HepG2 (cell line): ENCODE results near the gene SEMA5B.

ENCODE experiments used
- FOXP1 ChIP-seq, 2 experiments: fragments of 450-650 bp in 1 of 2; IDR thresholded peaks; 2 replicates each; pipeline ENCODE4 v1.6.1; 2017 to 2018; ENCODE audit warnings: antibody characterized with exemption in 1 of 2
- MEIS2 ChIP-seq: sonication (generic); formaldehyde crosslinking; IDR thresholded peaks from 2 replicates; pipeline ENCODE4 v1.9.0; 2021; ENCODE audit warnings: mild to moderate bottlenecking, missing genetic modification reagents
- NFKBIZ ChIP-seq: IDR thresholded peaks from 2 replicates; pipeline ENCODE4 v1.6.1; 2018; ENCODE audit warnings: missing genetic modification reagents, missing compliant biosample characterization
- POLR2AphosphoS5 ChIP-seq: IDR thresholded peaks from 2 replicates; pipeline ENCODE4 v1.6.1; 2012; ENCODE audit warnings: low read depth, low read length
- SMARCE1 ChIP-seq: fragments of 450-650 bp; IDR thresholded peaks from 2 replicates; pipeline ENCODE4 v1.6.1; 2017; ENCODE audit warnings: borderline replicate concordance
- SSRP1 ChIP-seq: IDR thresholded peaks from 2 replicates; pipeline ENCODE4 v1.6.1; 2016; ENCODE audit warnings: control low read depth
- ZSCAN20 ChIP-seq: sonication (generic); formaldehyde crosslinking; IDR thresholded peaks from 2 replicates; pipeline ENCODE4 v1.4.0; 2020; ENCODE audit warnings: missing genetic modification reagents, mild to moderate bottlenecking, borderline replicate concordance
- TF ChIP-seq, protein P1 (sequence below): sonication (generic); formaldehyde crosslinking; IDR thresholded peaks from 2 replicates; pipeline ENCODE4 v1.8.1; 2022; ENCODE audit warnings: low read depth, mild to moderate bottlenecking, missing genetic modification reagents
- TF ChIP-seq, protein P2 (sequence below), 2 experiments: IDR thresholded peaks; 2 replicates each; pipeline ENCODE4 v1.6.1; 2011 to 2012; ENCODE audit warnings: low read length in 2 of 2, borderline replicate concordance in 1 of 2, low read depth in 1 of 2, mild to moderate bottlenecking in 1 of 2, moderate library complexity in 1 of 2

DNA sequence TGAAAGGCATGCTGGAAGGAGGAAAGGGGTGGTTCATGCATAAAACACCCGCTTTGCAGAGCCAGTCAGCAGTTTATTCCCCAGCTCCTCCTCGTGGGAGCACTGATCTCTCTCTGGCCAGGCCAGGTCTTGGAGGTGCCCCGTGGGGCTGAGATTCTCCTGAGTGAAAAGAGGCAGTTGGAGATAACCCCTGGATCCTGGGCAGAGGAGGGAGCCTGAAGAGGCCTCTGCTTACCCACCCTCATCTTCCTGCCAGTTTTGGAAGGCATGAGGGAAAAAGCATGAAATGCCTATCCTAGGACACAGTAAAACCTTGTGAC, 108.3 kb downstream of the SEMA5B start:
- TF ChIP-seq, protein P1, sequence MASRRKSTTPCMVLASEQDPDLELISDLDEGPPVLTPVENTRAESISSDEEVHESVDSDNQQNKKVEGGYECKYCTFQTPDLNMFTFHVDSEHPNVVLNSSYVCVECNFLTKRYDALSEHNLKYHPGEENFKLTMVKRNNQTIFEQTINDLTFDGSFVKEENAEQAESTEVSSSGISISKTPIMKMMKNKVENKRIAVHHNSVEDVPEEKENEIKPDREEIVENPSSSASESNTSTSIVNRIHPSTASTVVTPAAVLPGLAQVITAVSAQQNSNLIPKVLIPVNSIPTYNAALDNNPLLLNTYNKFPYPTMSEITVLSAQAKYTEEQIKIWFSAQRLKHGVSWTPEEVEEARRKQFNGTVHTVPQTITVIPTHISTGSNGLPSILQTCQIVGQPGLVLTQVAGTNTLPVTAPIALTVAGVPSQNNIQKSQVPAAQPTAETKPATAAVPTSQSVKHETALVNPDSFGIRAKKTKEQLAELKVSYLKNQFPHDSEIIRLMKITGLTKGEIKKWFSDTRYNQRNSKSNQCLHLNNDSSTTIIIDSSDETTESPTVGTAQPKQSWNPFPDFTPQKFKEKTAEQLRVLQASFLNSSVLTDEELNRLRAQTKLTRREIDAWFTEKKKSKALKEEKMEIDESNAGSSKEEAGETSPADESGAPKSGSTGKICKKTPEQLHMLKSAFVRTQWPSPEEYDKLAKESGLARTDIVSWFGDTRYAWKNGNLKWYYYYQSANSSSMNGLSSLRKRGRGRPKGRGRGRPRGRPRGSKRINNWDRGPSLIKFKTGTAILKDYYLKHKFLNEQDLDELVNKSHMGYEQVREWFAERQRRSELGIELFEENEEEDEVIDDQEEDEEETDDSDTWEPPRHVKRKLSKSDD = no peak
- TF ChIP-seq, protein P2, sequence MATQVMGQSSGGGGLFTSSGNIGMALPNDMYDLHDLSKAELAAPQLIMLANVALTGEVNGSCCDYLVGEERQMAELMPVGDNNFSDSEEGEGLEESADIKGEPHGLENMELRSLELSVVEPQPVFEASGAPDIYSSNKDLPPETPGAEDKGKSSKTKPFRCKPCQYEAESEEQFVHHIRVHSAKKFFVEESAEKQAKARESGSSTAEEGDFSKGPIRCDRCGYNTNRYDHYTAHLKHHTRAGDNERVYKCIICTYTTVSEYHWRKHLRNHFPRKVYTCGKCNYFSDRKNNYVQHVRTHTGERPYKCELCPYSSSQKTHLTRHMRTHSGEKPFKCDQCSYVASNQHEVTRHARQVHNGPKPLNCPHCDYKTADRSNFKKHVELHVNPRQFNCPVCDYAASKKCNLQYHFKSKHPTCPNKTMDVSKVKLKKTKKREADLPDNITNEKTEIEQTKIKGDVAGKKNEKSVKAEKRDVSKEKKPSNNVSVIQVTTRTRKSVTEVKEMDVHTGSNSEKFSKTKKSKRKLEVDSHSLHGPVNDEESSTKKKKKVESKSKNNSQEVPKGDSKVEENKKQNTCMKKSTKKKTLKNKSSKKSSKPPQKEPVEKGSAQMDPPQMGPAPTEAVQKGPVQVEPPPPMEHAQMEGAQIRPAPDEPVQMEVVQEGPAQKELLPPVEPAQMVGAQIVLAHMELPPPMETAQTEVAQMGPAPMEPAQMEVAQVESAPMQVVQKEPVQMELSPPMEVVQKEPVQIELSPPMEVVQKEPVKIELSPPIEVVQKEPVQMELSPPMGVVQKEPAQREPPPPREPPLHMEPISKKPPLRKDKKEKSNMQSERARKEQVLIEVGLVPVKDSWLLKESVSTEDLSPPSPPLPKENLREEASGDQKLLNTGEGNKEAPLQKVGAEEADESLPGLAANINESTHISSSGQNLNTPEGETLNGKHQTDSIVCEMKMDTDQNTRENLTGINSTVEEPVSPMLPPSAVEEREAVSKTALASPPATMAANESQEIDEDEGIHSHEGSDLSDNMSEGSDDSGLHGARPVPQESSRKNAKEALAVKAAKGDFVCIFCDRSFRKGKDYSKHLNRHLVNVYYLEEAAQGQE (IDR thresholded peaks at IDR 0.05; ENCODE audit: borderline replicate concordance in 1 of 2, low read depth in 1 of 2, low read length in 2 of 2) = no peak
- no peak for TF ChIP-seq POLR2AphosphoS5
- TF ChIP-seq ZSCAN20 (CRISPR knock-in tag) = no peak
- no peak for TF ChIP-seq MEIS2 (CRISPR knock-in tag)
- TF ChIP-seq NFKBIZ (CRISPR knock-in tag) = no peak
- TF ChIP-seq FOXP1 (IDR thresholded peaks at IDR 0.05) = no peak
- TF ChIP-seq FOXP1 (CRISPR knock-in tag; IDR thresholded peaks at IDR 0.05) = no peak
- TF ChIP-seq SSRP1 (CRISPR knock-in tag) = no peak
- no peak for TF ChIP-seq SMARCE1
